ENCODE results near the gene BAHCC1.

BAHCC1 gene

GRCh38 chr17:81396278-81396721 is 1.0 kb downstream of the BAHCC1 start:
- no peaks in the 10 kb centered on the region for H3K36me3 ChIP-seq (replicated peaks)
- H3K27me3 ChIP-seq (replicated peaks) = no peaks in the 10 kb centered on the region
- H3K4me3 ChIP-seq (ENCODE audit: low read depth, low read length) = peak overlapping the region; percentile 68
- no peak for TF ChIP-seq CTCF (IDR thresholded peaks at IDR 0.05; ENCODE audit: low read depth, low read length, missing control alignments)
- in situ Hi-C loops (cut with HindIII; ENCODE audit: low pct_ligation_motif_present, low sequenced_read_pairs) = no loop called here
- DNase-seq = no peak
- peak overlapping the region; percentile 90 for H3K27ac ChIP-seq

DNA sequence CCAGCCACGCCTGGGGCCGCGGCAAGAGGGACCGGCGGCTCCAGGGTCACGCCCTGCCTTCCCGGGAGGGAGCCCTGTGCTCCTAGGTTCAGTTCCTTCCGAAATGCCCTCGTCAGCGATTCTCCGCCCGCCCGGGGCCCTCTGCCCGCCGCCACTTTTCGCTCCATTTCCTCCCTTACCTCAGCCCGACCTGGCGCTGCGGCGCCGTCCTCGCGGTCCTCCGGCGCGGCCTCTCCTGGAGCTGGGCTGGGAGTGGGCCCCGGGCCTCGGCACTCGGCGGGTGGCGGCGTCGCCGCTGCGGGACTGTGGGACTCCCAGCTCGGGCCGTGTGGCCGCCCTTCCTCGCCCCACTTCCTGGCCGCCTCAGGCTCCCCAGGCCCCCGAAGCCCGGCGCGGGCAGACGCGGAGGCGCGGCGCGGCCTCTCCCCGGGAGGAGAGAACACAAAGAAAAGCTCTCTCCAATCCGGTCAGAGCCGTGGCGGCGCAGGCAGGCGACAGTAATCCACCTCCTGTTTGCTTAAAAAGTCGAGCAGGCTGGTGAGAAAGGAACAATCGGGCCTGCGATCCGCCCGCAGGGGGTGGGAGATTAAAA is 1.6 kb downstream of the BAHCC1 start:
- no peak for DNase-seq
- Histone ChIP-seq H3K4me3 (ENCODE audit: low read depth, low read length) (peak overlapping the region; percentile 68), H3K36me3 (replicated peaks) (no peaks in the 10 kb centered on the region), H3K27me3 (replicated peaks) (no peaks in the 10 kb centered on the region), H3K27ac (peak overlapping the region; percentile 90)
- in situ Hi-C loops (cut with HindIII; ENCODE audit: low pct_ligation_motif_present, low sequenced_read_pairs) = no loop called here
- TF ChIP-seq CTCF (IDR thresholded peaks at IDR 0.05; ENCODE audit: low read depth, low read length, missing control alignments) = no peak

- H3K27me3 ChIP-seq (replicated peaks) = no peaks in the 10 kb centered on the region
- H3K4me3 ChIP-seq (ENCODE audit: low read depth, low read length) = peak overlapping the region; percentile 68
- H3K36me3 ChIP-seq (replicated peaks) = no peaks in the 10 kb centered on the region
- TF ChIP-seq CTCF (IDR thresholded peaks at IDR 0.05; ENCODE audit: low read depth, low read length, missing control alignments) = peak; percentile 31
- peak overlapping the region; percentile 90 for H3K27ac ChIP-seq
- DNase-seq = no peak
- in situ Hi-C loops (cut with HindIII; ENCODE audit: low pct_ligation_motif_present, low sequenced_read_pairs) = no loop called here
Observed at GRCh38 chr17:81397314-81398175, 2.3 kb downstream of the BAHCC1 start.

GRCh38 chr17:81398176-81398831 is 3.0 kb downstream of the BAHCC1 start:
- no peaks in the 10 kb centered on the region for H3K36me3 ChIP-seq (replicated peaks)
- no peaks in the 10 kb centered on the region for H3K27me3 ChIP-seq (replicated peaks)
- DNase-seq = no peak
- no peak for TF ChIP-seq CTCF (IDR thresholded peaks at IDR 0.05; ENCODE audit: low read depth, low read length, missing control alignments)
- H3K4me3 ChIP-seq (ENCODE audit: low read depth, low read length) = peak overlapping the region; percentile 60
- H3K27ac ChIP-seq = peak overlapping the region; percentile 90
- in situ Hi-C loops (cut with HindIII; ENCODE audit: low pct_ligation_motif_present, low sequenced_read_pairs) = no loop called here

DNA sequence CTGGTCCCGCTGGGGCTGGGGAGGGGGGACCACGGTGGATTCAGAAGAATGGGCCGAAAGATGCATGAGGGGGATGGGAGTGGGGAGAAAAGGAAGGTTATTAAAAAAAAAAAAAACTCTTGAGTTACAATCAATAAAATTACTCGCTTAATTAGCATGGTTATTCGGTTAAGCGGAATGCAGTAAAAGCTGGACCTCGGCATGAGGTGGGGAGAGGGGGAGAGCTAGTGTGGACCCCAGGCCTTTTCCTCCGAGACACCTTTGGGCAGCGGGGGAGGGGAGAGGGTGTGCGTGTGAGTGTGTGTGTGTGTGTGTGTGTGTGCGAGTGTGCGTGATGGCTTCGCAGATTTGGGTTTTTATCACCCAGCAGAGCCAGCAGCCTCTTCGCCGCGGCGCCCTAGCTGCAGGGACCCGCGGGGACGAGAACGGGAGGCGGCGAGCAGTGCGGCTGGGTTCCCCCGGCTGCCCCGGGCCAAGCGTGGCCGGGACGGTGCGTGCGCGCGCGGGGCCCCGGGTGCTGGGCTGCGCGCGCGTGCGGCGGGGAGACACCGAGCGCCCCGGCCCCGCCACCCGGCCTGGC is 3.7 kb downstream of the BAHCC1 start:
- no peak for TF ChIP-seq CTCF (IDR thresholded peaks at IDR 0.05; ENCODE audit: low read depth, low read length, missing control alignments)
- in situ Hi-C loops (cut with HindIII; ENCODE audit: low pct_ligation_motif_present, low sequenced_read_pairs) = no loop called here
- Histone ChIP-seq H3K4me3 (ENCODE audit: low read depth, low read length) (peak overlapping the region; percentile 60), H3K27ac (peak overlapping the region; percentile 90), H3K36me3 (replicated peaks) (no peaks in the 10 kb centered on the region), H3K27me3 (replicated peaks) (no peaks in the 10 kb centered on the region)
- DNase-seq = no peak
